IPS DF 4.7 (cell line): ENCODE data around the gene COL6A5.
"Not testable (repeated sequence)": the region's sequence is repeated elsewhere in the genome, so short reads cannot be mapped to it uniquely, and the experiment has no call there.

Experiments
- DNase-seq: peaks from one replicate; pipeline ENCODE4 v3.0.0-alpha.2; 2013; ENCODE audit warnings: low spot score; ENCODE audit errors: extremely low read depth

Gene COL6A5

GRCh38 chr3:130345487-130346079 lies at the start of gene COL6A5:
Gene COL6A5, plus strand, starts transcription at chr3:130345672. Its CDS starts 27,967 bp downstream, at chr3:130373639.
- no peak for DNase-seq

GRCh38 chr3:130299531-130299930 lies 45.9 kb upstream of the COL6A5 start:
- no peak for DNase-seq

- DNase-seq, result no peak
Measured at GRCh38 chr3:130300888-130301287, 44.6 kb upstream of the COL6A5 start.

- no peak for DNase-seq
Measured at GRCh38 chr3:130310109-130310508, 35.4 kb upstream of the COL6A5 start.

- no peak for DNase-seq
Measured at GRCh38 chr3:130312374-130312773, 33.1 kb upstream of the COL6A5 start.

- DNase-seq, result no peak
Measured at GRCh38 chr3:130316169-130316568, 29.3 kb upstream of the COL6A5 start.

- DNase-seq, result no peak
Measured at GRCh38 chr3:130323503-130323902, 22.0 kb upstream of the COL6A5 start.

GRCh38 chr3:130340766-130341165 lies 4.7 kb upstream of the COL6A5 start:
- DNase-seq, result no peak

GRCh38 chr3:130341388-130341787 lies 4.1 kb upstream of the COL6A5 start:
- no peak for DNase-seq

GRCh38 chr3:130341882-130342281 lies 3.6 kb upstream of the COL6A5 start:
- no peak for DNase-seq

- DNase-seq, result no peak
Measured at GRCh38 chr3:130342821-130343661, 2.4 kb upstream of the COL6A5 start.

- not testable (repeated sequence) for DNase-seq
Measured at GRCh38 chr3:130348258-130348657, 2.8 kb downstream of the COL6A5 start.

GRCh38 chr3:130354430-130354829 lies 9.0 kb downstream of the COL6A5 start:
- DNase-seq, result no peak

GRCh38 chr3:130374033-130374432 lies 28.6 kb downstream of the COL6A5 start:
- no peak for DNase-seq

GRCh38 chr3:130374908-130375307 lies 29.4 kb downstream of the COL6A5 start:
- no peak for DNase-seq

GRCh38 chr3:130377960-130378676 lies 32.6 kb downstream of the COL6A5 start:
- DNase-seq, result no peak

- no peak for DNase-seq
Measured at GRCh38 chr3:130378677-130379191, 33.3 kb downstream of the COL6A5 start.

GRCh38 chr3:130379274-130379673 lies 33.8 kb downstream of the COL6A5 start:
- no peak for DNase-seq

- DNase-seq, result no peak
Measured at GRCh38 chr3:130380398-130380797, 34.9 kb downstream of the COL6A5 start.

GRCh38 chr3:130383424-130383823 lies 38.0 kb downstream of the COL6A5 start:
- no peak for DNase-seq

- DNase-seq, result no peak
Measured at GRCh38 chr3:130384476-130385025, 39.1 kb downstream of the COL6A5 start.
